Natural killer cell (primary cell): ENCODE results near the gene SLC43A1. TPM values are rescaled to one million over a fixed set of nuclear protein-coding genes. Genes with fewer than 3 reads are reported as not detected.

Experiments
- ATAC-seq, 3 donors: fragments of 150-1000 bp in 2 of 3; fragments of 200-7000 bp in 1 of 3; cut with Tn5 transposase; 1 replicate in 1 of 3; 2 replicates in 2 of 3; pipeline ENCODE4 v1.10.0; 2021; ENCODE audit warnings: mild to moderate bottlenecking in 2 of 3, moderate library complexity in 2 of 3
- DNase-seq, 2 donors: peaks; one replicate each; pipeline versions ENCODE4 v3.0.0 to v3.0.0-alpha.2; 2013 to 2021; ENCODE audit warnings: mixed read lengths in 1 of 2
- H3K27ac ChIP-seq: one replicate; pipeline ENCODE4 v1.5.1; 2013; ENCODE audit warnings: mild to moderate bottlenecking, low read length
- H3K27me3 ChIP-seq: one replicate; pipeline ENCODE4 v1.6.1; 2013; ENCODE audit warnings: low read length; ENCODE audit not compliant: control insufficient read depth, insufficient read depth
- H3K36me3 ChIP-seq: one replicate; pipeline ENCODE4 v1.6.1; 2013; ENCODE audit warnings: low read length; ENCODE audit not compliant: control insufficient read depth, insufficient read depth
- H3K4me1 ChIP-seq: one replicate; pipeline ENCODE4 v1.6.1; 2013; ENCODE audit warnings: low read length; ENCODE audit not compliant: control insufficient read depth, insufficient read depth
- H3K4me3 ChIP-seq: one replicate; pipeline ENCODE4 v1.5.1; 2013; ENCODE audit warnings: low read length
- H3K9me3 ChIP-seq: one replicate; pipeline ENCODE4 v1.6.1; 2013; ENCODE audit warnings: low read length; ENCODE audit not compliant: control insufficient read depth, insufficient read depth
- H3K27ac Mint-ChIP-seq, 2 donors: one replicate each; pipeline ENCODE4 v1.8.0; 2022; ENCODE audit warnings: mild to moderate bottlenecking in 2 of 2, mixed read lengths in 2 of 2, moderate library complexity in 1 of 2
- H3K27me3 Mint-ChIP-seq, 2 donors: one replicate each; pipeline ENCODE4 v1.8.0; 2022; ENCODE audit warnings: low read depth in 2 of 2, mixed read lengths in 2 of 2
- H3K36me3 Mint-ChIP-seq: one replicate; pipeline ENCODE4 v1.8.0; 2022; ENCODE audit warnings: mixed read lengths
- H3K4me1 Mint-ChIP-seq, 2 donors: one replicate each; pipeline ENCODE4 v1.8.0; 2022; ENCODE audit warnings: mixed read lengths in 2 of 2
- H3K4me3 Mint-ChIP-seq: one replicate; pipeline ENCODE4 v1.8.0; 2022; ENCODE audit warnings: mild to moderate bottlenecking, moderate library complexity, mixed read lengths
- H3K9me3 Mint-ChIP-seq, 2 donors: one replicate each; pipeline ENCODE4 v1.8.0; 2022; ENCODE audit warnings: mixed read lengths in 2 of 2
- WGBS: methylation state at CpG from one replicate; pipeline ENCODE4 v1.1.7; 2013; ENCODE audit warnings: missing lambda C conversion rate; ENCODE audit not compliant: insufficient coverage; 5-methylcytosine and 5-hydroxymethylcytosine counted together
- intact Hi-C: fragments of 100-400 bp; cut with micrococcal nuclease; formaldehyde crosslinking; loops from one replicate; pipeline ENCODE4 v1.14.2; 2022
- total RNA-seq, 4 donors: library from RNA; stranded (reverse); fragments of 120-200 nt in 1 of 4; gene quantifications; one replicate each; pipeline versions ENCODE4 v1.2.3 to v1.2.4, GENCODE V29; 2013 to 2022
- TF ChIP-seq, protein P1 (sequence below): fragments of 200-600 bp; IDR thresholded peaks from one replicate; pipeline ENCODE4 v1.8.0; 2022; ENCODE audit warnings: antibody characterized with exemption

Gene SLC43A1
- total RNA-seq, 3 donors from 2014 or later (not counting 1 experiment from before 2014, with no cell fraction given) = 11.3 to 20.6 (median 13.9) TPM

DNA sequence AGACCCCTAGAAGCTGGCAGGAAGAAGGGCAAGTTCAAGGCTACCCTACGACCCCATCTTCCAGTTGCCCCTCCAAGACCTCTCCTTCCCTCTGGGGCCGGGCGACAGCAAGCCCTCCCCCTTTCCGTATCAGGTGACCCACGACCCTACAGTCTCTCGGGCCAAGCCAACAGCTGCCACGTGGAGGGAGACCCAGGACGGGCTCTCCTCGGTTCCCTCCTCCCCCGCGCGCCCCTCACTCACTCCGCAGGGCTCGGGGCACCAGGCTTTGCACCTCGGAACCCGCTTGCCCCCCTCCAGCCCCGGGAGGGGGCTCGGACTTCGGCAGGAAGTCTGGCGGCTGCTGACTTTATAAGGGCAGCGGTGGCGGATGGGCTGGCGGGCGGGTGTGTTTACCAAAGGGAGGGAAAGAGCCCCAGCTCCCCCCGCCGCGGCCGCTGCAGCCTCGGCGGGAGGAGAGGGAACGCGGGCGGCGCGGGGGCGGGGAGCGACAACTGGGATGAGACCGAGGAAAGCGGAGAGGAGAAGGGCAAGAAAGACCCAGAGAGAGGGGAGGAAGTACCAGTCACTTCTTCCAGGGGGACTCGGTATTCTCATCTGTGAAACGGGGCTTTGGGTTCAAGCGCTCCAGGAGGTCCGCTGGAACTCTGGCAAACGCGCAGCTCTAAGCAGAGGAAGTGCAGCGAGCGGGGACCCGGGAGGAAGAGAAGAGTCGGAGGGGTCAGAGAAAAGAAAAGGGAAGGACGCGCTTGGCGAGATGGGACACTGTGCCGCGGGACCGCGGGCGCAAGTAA lies 767 bp downstream of the SLC43A1 start:
- H3K9me3 Mint-ChIP-seq = no peaks in the 10 kb centered on the region
- intact Hi-C loops = no loop called here
- H3K27ac Mint-ChIP-seq = peak overlapping the region; percentile 72 to 89
- under 1% methylated on average over 57 of the region's 57 CpGs for WGBS
- no peaks in the 10 kb centered on the region for H3K36me3 ChIP-seq
- H3K27ac ChIP-seq = no peak overlapping the region
- TF ChIP-seq, protein P1, sequence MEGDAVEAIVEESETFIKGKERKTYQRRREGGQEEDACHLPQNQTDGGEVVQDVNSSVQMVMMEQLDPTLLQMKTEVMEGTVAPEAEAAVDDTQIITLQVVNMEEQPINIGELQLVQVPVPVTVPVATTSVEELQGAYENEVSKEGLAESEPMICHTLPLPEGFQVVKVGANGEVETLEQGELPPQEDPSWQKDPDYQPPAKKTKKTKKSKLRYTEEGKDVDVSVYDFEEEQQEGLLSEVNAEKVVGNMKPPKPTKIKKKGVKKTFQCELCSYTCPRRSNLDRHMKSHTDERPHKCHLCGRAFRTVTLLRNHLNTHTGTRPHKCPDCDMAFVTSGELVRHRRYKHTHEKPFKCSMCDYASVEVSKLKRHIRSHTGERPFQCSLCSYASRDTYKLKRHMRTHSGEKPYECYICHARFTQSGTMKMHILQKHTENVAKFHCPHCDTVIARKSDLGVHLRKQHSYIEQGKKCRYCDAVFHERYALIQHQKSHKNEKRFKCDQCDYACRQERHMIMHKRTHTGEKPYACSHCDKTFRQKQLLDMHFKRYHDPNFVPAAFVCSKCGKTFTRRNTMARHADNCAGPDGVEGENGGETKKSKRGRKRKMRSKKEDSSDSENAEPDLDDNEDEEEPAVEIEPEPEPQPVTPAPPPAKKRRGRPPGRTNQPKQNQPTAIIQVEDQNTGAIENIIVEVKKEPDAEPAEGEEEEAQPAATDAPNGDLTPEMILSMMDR = no peak
- ATAC-seq (peak; percentile 58 to 75 (median 75)), DNase-seq (peak; percentile 27 to 56)
- no peaks in the 10 kb centered on the region for H3K27me3 ChIP-seq
- peaks cover 20% of the 10 kb centered on the region for H3K4me1 ChIP-seq
- H3K4me3 ChIP-seq = peak overlapping the region; percentile 92
- H3K4me3 Mint-ChIP-seq = peak overlapping the region; percentile 100
- no peaks in the 10 kb centered on the region for H3K9me3 ChIP-seq
- H3K4me1 Mint-ChIP-seq = peaks cover 17 to 41% of the 10 kb centered on the region in 2 donors
- H3K36me3 Mint-ChIP-seq = no peaks in the 10 kb centered on the region
- H3K27me3 Mint-ChIP-seq = no peaks in the 10 kb centered on the region

DNA sequence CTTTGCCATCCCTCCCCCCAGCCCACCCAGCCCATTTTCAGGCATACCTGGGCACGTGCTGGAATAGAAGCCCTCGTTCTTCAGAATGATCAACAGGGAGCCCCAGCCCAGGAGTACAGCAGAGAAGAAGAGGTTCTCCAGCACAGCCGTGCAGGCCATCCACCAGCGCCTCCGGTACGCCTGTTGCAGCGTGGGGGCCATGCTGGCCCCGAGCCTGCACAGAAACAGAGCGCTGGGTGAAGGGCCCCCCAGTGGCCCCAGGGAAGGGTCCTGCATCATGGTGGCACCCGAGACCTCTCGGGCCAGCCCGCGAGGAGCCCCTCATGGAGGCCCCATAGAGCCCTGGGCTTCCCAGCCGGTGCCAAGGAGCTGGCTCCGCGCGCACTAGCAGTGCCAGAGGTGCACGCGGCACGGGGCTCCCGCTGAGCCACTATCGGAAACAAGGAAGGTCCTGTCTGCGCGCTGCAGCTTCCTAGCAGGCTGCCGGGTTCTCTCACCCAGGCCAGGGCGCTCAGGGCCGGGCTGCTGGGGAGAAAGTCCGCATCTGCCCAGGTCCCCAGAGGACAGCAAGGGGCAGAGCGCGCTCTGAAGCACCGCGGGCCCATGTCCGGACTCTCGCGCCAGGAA lies 1.5 kb downstream of the SLC43A1 start:
- intact Hi-C loops = no loop called here
- H3K27ac Mint-ChIP-seq = peak overlapping the region; percentile 72 to 89
- H3K4me3 ChIP-seq = peak overlapping the region; percentile 92

GRCh38 chr11:57513452-57513795 lies 2.1 kb downstream of the SLC43A1 start:
- 63% methylated on average over 1 of the region's 1 CpG for WGBS

More for the DNA sequence above, 1.5 kb downstream of the SLC43A1 start:
- DNase-seq (peak in 1 of 2 donors; percentile 55), ATAC-seq (peak; percentile 35 to 43 (median 41))
- Mint-ChIP-seq H3K36me3 (no peaks in the 10 kb centered on the region), H3K4me3 (peak overlapping the region; percentile 100), H3K27me3 (no peaks in the 10 kb centered on the region), H3K9me3 (no peaks in the 10 kb centered on the region), H3K4me1 (peaks cover 17 to 46% of the 10 kb centered on the region in 2 donors)
- TF ChIP-seq, protein P1 = no peak
- no peaks in the 10 kb centered on the region for H3K27me3 ChIP-seq
- no peak overlapping the region for H3K27ac ChIP-seq
- H3K4me1 ChIP-seq = peaks cover 20% of the 10 kb centered on the region
- 25% methylated on average over 35 of the region's 35 CpGs for WGBS
- H3K36me3 ChIP-seq = no peaks in the 10 kb centered on the region
- H3K9me3 ChIP-seq = no peaks in the 10 kb centered on the region

More at GRCh38 chr11:57513452-57513795, 2.1 kb downstream of the SLC43A1 start:
- Histone ChIP-seq H3K4me1 (peaks cover 20% of the 10 kb centered on the region), H3K9me3 (no peaks in the 10 kb centered on the region), H3K27ac (no peak overlapping the region), H3K4me3 (no peak overlapping the region), H3K27me3 (no peaks in the 10 kb centered on the region), H3K36me3 (no peaks in the 10 kb centered on the region)
- H3K27ac Mint-ChIP-seq = no peak overlapping the region
- no peaks in the 10 kb centered on the region for H3K9me3 Mint-ChIP-seq
- no peaks in the 10 kb centered on the region for H3K27me3 Mint-ChIP-seq
- H3K4me1 Mint-ChIP-seq = peaks cover 17 to 46% of the 10 kb centered on the region in 2 donors
- DNase-seq (no peak), ATAC-seq (no peak)
- intact Hi-C loops = no loop called here
- H3K4me3 Mint-ChIP-seq = peak overlapping the region; percentile 100
- H3K36me3 Mint-ChIP-seq = no peaks in the 10 kb centered on the region
- TF ChIP-seq, protein P1 = no peak
